ENCODE results near the gene MACO1.

MACO1 gene

DNA sequence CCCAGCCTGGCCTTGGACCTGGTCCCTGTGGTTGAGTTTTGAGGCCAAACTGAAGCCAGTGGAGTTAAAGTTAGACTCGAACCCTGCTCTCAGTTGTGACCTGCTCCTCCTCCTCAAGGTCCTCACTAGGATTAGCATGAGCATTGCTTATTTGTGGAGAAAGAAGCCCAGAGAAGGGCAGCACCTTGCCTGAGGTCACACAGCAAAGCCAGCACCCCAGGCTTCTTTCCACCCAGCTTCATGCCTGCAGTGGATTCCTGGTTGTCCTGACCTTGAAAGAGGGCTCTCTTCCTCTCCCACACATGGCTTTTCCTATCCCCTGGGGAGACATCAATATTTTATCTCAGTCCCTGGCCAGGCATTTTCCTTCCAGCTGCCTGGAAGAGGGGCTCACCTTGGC lies 115.5 kb downstream of the MACO1 start:
- TF ChIP-seq TCF4 (CRISPR knock-in tag; IDR thresholded peaks at IDR 0.05; ENCODE audit: borderline replicate concordance) (no peak), ARNTL (CRISPR knock-in tag; IDR thresholded peaks at IDR 0.05; ENCODE audit: borderline replicate concordance, low read depth) (no peak), ZFP3 (CRISPR knock-in tag; IDR thresholded peaks at IDR 0.05) (no peak), GLIS3 (CRISPR knock-in tag; IDR thresholded peaks at IDR 0.05) (no peak), ISL1 (CRISPR knock-in tag; IDR thresholded peaks at IDR 0.05) (no peak)
- TF ChIP-seq, protein P1, sequence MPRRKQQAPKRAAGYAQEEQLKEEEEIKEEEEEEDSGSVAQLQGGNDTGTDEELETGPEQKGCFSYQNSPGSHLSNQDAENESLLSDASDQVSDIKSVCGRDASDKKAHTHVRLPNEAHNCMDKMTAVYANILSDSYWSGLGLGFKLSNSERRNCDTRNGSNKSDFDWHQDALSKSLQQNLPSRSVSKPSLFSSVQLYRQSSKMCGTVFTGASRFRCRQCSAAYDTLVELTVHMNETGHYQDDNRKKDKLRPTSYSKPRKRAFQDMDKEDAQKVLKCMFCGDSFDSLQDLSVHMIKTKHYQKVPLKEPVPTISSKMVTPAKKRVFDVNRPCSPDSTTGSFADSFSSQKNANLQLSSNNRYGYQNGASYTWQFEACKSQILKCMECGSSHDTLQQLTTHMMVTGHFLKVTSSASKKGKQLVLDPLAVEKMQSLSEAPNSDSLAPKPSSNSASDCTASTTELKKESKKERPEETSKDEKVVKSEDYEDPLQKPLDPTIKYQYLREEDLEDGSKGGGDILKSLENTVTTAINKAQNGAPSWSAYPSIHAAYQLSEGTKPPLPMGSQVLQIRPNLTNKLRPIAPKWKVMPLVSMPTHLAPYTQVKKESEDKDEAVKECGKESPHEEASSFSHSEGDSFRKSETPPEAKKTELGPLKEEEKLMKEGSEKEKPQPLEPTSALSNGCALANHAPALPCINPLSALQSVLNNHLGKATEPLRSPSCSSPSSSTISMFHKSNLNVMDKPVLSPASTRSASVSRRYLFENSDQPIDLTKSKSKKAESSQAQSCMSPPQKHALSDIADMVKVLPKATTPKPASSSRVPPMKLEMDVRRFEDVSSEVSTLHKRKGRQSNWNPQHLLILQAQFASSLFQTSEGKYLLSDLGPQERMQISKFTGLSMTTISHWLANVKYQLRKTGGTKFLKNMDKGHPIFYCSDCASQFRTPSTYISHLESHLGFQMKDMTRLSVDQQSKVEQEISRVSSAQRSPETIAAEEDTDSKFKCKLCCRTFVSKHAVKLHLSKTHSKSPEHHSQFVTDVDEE (CRISPR knock-in tag; IDR thresholded peaks at IDR 0.05) = no peak
- no peak for ATAC-seq

DNA sequence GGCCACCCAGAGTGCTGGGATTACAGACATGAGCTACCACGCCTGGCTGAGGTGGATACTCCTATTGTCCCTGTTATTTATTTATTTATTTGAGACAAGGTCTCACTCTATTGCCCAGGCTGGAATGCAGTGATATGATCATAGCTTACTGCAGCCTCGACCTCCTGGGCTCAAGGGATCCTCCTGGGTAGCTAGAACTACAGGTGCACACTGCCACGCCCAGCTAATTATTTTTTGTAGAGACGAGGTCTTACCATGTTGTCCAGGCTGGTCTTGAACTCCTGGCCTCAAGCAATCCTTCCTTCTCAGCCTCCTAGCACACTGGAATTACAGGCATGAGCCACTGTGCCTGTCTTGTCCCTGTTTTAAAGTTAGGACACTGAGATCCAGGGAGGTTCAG lies 117.9 kb downstream of the MACO1 start:
- no peak for ATAC-seq

DNA sequence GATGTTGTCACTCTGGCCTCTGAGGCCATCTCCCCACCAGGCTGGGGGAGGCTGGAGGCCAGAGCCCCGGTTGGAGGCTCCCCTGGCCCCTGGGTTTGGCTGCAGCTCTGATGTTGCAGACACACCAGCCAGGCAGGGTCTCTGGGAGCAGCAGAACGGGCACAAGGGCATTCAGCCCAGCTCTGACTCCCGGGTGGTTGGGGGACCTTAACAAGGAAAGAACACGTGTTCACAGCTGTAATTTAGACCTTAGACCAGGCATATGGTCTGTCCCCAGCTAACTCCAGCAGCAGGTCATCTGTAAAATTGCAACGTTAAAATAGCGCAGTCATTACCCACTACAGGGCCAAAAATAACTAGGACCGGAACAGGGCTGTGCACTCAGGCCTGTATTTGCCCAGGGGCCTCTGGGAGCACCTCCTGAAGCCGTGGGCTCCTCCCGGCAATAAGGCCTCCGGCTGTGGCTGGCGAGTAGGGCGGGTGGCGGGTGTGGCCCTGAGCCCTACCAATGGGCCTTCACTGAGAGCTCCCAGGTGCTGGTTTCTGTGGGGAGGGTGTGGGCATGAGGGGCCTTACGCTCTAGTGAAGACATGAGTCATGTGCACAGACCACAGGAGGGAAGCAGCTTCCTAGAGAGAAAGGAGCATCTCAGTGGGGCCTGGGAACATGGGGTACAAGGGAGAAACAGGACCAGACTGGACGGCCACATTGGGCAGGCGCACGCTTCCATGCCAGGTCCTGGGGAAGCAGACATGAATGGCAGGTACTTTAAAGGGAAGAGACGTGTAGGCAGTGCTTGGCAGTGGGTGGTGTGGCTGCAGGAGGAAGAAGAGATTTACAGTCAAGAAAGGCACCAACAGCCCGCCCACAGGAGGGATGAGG lies 118.8 kb downstream of the MACO1 start:
- no peak; the same call in 2 of the 3 replicates for ATAC-seq
- TF ChIP-seq ZFP30 (CRISPR knock-in tag; IDR thresholded peaks at IDR 0.05) = no peak
- no peak for TF ChIP-seq SNAI2 (CRISPR knock-in tag; IDR thresholded peaks at IDR 0.05)
- no peak for TF ChIP-seq OSR1 (CRISPR knock-in tag; IDR thresholded peaks at IDR 0.05)
- no peak for TF ChIP-seq BACH2 (CRISPR knock-in tag; IDR thresholded peaks at IDR 0.05; ENCODE audit: borderline replicate concordance)

More for the DNA sequence above, 117.9 kb downstream of the MACO1 start:
- TF ChIP-seq ARNTL (CRISPR knock-in tag; IDR thresholded peaks at IDR 0.05; ENCODE audit: borderline replicate concordance, low read depth) (no peak), ZFP30 (CRISPR knock-in tag; IDR thresholded peaks at IDR 0.05) (no peak), SNAI2 (CRISPR knock-in tag; IDR thresholded peaks at IDR 0.05) (no peak), ISL1 (CRISPR knock-in tag; IDR thresholded peaks at IDR 0.05) (no peak), CSDC2 (CRISPR knock-in tag; IDR thresholded peaks at IDR 0.05) (no peak), BACH2 (CRISPR knock-in tag; IDR thresholded peaks at IDR 0.05; ENCODE audit: borderline replicate concordance) (no peak), GLIS3 (CRISPR knock-in tag; IDR thresholded peaks at IDR 0.05) (no peak), ZNF70 (CRISPR knock-in tag; IDR thresholded peaks at IDR 0.05) (no peak)
- TF ChIP-seq, protein P2, sequence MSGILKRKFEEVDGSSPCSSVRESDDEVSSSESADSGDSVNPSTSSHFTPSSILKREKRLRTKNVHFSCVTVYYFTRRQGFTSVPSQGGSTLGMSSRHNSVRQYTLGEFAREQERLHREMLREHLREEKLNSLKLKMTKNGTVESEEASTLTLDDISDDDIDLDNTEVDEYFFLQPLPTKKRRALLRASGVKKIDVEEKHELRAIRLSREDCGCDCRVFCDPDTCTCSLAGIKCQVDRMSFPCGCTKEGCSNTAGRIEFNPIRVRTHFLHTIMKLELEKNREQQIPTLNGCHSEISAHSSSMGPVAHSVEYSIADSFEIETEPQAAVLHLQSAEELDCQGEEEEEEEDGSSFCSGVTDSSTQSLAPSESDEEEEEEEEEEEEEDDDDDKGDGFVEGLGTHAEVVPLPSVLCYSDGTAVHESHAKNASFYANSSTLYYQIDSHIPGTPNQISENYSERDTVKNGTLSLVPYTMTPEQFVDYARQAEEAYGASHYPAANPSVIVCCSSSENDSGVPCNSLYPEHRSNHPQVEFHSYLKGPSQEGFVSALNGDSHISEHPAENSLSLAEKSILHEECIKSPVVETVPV (CRISPR knock-in tag; IDR thresholded peaks at IDR 0.05) = no peak
- TF ChIP-seq, protein P3, sequence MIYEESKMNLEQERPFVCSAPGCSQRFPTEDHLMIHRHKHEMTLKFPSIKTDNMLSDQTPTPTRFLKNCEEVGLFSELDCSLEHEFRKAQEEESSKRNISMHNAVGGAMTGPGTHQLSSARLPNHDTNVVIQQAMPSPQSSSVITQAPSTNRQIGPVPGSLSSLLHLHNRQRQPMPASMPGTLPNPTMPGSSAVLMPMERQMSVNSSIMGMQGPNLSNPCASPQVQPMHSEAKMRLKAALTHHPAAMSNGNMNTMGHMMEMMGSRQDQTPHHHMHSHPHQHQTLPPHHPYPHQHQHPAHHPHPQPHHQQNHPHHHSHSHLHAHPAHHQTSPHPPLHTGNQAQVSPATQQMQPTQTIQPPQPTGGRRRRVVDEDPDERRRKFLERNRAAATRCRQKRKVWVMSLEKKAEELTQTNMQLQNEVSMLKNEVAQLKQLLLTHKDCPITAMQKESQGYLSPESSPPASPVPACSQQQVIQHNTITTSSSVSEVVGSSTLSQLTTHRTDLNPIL (CRISPR knock-in tag; IDR thresholded peaks at IDR 0.05; ENCODE audit: low read depth) = no peak
- TF ChIP-seq, protein P4, sequence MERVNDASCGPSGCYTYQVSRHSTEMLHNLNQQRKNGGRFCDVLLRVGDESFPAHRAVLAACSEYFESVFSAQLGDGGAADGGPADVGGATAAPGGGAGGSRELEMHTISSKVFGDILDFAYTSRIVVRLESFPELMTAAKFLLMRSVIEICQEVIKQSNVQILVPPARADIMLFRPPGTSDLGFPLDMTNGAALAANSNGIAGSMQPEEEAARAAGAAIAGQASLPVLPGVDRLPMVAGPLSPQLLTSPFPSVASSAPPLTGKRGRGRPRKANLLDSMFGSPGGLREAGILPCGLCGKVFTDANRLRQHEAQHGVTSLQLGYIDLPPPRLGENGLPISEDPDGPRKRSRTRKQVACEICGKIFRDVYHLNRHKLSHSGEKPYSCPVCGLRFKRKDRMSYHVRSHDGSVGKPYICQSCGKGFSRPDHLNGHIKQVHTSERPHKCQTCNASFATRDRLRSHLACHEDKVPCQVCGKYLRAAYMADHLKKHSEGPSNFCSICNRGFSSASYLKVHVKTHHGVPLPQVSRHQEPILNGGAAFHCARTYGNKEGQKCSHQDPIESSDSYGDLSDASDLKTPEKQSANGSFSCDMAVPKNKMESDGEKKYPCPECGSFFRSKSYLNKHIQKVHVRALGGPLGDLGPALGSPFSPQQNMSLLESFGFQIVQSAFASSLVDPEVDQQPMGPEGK (CRISPR knock-in tag; IDR thresholded peaks at IDR 0.05; ENCODE audit: borderline replicate concordance) = no peak

All from SK-N-SH treated with all-trans-retinoic acid at 6 μM for 48 hours (cell line).